Putamen (tissue), 1 donor: ENCODE data around the gene FARS2.

Source experiments
- DNase-seq: peaks from one replicate; pipeline ENCODE4 v3.0.0-alpha.2; 2016; ENCODE audit warnings: low spot score

The FARS2 gene

DNA sequence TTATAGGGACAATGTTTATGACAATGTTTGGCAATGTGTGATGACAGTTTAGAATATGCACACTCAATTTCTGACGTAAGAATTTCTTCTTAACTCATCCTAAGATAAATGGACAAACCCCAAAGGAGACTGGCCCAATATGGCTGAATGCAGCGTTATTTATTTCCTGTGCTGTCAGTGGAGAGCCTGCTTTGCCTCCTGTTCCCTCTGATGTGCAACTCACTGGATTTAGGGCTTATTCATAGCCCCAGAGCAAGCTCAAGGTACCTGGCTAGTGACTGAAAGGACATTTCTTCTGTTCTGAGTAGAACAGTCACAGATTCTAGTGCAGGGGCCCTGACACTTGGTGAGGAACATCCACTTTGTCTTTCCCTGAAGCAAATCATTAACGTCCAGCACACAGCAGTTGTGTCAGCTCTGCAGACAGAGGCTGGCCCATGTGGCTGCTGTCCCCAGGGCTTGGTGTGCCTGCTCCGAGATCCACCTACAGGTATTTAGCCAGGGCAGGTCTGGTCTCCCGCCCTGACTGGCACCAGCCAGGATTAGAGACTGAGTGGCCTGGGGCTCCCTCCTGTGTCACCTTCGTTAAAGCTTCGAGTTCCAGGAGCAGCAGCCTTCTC, 64.8 kb downstream of the FARS2 start:
- DNase-seq: no peak

DNA sequence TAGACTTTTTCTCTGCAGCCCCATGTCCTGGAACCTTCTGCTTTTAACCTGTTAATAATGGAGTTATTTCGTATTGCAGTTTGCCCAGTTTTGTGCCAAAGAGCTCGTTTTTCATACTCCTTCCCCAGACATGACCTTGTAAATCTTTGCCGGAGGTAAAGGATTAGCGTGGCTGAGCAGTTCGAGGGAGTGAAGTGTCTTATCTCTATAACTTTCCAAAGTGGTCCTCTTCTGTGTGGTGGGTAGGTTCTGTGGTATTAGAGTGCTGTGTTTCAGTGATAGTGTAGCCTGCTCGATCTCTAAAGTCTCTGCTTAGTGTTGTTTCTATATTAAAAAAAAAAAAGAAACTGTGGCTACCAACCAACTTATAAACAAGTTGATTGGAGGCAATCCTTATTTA, 67.5 kb downstream of the FARS2 start:
- no peak for DNase-seq

DNA sequence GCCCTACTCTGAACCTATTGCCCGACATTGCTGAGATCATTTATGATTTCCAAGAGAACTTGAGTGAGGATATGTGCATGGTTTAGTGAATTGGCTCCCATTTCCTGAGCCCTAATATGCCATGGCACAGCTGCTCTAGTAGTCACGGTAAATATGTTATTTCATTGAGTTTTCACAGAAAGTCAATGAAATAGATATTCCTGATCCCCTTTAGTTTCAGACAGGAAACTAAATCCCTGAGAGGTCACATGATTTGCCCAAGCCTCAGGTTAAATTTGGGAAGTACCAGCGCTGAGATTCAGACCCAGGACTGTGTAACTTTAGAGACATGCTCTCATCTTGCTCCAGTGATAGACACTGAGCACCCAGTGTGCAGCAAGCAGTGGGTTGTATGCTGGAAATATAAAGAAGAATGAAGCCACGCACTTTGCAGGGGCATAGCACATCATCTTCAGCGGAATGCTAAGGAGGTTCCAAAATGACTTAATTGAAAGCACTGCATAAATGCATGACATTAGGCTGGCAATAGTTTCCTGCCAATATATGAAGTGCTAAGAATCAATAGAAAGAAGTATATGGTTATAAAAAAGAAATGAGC, 70.6 kb downstream of the FARS2 start:
- DNase-seq: peak; percentile 56

DNA sequence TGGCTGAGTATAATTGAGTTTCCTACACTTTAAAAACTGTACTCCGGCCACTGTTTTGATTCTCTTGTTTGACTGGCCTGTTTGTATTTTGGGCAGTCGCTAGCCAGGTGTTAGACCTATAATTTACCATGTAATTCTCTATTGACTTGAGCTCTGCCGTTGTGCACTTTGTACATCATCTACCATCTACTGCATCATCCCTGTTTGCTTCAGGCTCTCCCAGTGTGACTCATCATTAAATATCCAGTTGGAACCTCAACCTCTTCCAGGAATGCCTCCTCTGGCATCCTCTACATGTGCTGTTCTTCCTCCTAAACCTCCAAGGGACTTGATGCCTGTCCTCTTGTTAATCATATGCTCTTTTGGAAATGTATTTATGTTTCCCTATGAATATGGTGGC, 72.3 kb downstream of the FARS2 start:
- no peak for DNase-seq

DNA sequence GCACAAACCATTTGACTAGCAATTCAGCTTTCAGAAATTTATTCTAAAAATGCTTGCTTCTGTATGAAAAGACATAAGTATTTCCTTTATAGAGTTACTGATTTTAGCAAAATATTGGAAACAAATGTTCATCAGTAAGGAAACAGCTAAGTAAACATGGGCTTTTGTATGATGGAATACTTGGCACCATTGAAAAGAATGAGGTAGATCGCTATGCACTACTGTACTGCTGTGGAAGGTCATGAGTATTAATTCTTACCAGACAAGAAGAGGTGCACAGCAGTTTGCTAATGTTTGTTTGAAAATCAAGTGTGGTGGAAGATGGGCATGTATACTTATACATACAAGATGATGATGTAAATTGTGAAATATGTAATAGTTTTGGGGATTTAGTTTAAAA, 73.0 kb downstream of the FARS2 start:
- no peak for DNase-seq

DNA sequence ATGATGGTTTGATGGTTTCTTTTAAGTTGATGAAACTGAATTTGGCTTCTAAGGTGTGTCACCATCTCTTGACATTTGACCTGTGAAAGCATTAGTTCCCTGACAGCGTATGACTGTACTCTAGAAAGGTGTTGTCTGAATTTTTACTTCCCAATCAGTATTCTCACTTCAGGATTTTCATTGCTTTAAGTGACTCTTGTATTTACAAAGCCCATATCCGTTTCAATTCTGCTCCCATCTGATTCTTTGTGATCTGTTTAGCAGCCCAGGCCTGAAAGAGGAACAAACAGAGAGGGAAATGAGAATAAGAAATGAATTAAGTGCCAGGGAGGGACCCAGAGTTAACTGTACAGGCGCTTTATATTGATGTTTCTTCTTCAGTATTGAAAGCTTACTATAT, 73.7 kb downstream of the FARS2 start:
- no peak for DNase-seq

DNA sequence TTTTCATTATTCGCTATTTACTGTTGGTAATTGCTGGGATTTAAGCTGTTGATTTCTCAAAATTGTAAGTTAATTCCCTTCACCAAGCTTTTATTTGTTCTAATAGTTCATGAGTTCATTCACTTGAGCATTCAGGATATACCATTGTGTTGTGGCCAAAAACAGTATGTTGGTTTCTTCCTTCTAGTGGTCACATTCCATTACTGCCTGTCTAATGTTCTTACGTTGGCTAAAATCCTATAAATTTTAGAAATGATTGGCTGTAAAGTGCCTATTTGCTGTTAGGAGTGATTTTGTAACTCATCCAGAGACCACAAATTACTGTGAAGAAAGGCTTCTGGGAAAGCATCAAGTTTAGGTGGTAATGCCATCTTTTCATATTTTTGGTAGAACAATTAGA, 76.3 kb downstream of the FARS2 start:
- no peak for DNase-seq

DNA sequence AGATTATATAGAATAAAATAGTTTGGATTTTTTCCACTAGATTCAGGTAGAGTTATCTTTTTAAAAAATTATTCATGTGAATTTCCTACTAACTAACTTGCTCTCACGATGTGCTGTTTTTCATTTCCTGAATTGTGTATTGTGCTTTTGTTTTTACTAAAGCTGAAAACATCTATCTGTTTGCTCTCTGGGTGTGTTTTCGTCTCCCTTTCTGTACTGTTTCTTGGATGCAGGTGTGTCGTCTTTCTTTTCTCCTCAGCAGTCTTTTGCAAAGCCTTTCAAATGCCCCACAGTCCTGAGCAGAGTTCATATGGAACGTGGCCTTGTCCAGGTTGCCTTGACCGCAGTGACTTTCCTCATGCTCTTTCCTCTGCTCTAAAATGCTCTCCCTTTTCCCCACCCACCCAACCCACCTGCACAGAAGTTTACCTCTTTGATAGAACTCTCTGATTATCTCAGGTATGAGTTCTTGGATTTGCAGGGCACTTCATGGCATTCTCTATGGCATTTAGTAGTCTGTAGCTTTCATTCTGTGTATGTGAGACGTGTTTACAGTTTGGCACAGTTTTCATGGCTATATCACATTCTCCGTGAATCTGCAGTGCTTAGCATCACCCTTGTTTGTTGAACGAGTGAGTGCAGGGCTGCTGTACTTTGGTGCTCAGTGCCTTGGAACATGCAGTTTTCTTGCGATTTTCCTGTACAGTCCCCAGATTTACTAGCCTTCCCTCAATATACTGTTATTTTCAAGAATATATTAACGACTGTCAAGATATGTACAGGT, 77.1 kb downstream of the FARS2 start:
- DNase-seq: no peak

DNA sequence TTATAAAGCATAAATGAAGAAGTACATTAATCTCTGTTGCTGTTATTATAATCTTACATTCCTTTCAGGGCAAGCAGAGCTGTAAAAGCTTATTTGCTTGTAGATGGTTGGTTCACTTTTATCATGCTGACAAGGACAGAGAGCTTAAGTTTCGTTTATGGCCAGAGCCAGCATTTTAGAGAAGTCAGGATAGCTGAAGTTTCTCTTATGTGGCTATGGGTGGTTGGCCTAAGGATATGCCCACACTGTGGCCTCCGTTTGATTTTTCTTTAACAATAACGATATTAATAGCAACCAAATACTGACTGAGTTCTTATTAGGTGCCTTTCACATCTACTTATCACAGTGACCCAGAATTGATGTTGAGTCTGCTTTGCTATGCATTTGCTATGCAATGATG, 78.5 kb downstream of the FARS2 start:
- DNase-seq: no peak

DNA sequence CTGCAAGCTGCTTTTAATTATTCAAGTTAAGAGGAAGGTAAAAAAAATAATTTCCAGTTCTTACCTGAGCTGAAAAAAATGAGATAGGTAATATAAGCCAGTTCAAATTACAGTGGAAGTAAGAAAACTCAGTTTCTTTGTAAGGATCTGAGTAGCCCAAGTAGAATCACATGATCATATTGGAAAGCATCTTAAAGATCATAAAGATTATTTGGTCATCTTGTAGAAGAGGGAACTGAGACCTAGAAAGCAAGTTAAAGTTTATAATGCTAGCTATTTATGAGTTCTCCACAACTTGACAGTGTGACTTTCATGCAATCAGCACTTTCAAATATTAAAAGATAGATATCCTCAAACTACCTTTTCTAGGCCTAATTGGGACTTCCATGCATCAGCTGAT, 80.5 kb downstream of the FARS2 start:
- no peak for DNase-seq

DNA sequence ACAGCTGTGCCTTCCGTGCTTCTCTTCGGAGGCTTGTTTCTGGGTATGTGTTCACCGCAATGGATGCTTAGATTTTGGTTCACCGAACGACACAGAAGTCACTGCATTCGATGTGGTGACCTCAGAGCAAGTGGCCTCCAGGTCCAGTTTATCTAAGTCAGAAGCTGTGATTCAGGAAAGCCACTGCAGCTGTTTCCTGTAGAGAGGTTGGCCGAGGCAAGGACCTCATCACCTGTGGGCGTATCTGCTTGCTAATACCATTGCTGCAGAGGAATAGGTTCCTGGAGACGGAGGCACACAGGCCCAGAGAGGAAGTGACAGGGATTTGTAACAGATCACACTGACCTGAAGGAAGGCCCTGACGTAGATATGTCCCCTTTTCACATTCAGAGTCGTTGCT, 82.7 kb downstream of the FARS2 start:
- no peak for DNase-seq

DNA sequence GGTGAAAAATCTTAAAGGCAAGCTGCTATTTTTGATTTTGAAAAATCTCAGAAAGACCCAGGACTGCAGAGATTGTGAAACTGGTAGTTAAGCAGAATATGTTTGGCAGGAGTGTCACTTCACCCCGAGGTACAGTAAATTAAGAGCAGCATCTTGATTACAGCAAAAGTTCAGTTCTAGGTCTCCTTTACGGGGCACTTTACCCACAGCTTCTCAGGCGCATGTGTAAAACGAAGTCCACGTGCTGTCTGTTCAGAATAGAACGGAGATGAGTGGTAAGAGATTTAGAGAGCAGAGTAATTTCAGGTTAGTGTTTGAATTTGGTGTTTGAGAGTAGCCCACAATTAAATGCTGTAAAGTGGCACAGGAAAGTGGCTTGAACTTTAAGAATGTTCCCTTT, 84.0 kb downstream of the FARS2 start:
- no peak for DNase-seq

DNA sequence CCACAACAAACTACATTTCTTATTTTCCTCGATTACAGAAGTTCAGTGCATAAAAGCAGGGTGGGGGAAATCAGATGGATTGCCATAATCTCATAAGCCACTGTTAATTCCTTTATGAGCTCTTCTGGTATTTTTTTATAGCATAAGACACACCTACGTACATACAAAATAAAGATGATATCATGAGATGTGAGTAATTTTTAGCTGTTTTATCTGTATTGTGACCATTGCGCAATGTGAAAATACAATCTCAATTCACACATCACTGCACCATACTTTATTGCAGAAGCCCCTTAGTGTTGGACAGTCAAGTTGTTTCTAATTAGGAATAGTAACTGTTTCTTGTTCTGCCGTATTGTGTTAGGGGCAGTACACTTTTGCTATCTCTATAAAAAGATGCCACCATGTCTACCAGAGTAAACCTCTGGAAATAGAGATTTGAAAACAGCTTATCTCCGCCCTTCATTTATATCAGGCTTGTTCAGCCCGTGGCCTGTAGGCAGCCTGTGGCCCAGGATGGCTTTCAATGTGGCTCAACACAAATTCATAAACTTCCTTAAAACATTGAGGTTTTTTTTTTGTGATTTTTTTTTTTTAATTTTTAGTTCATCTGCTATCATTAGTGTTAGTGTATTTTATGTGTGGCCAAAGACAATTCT, 90.4 kb downstream of the FARS2 start:
- DNase-seq: no peak

DNA sequence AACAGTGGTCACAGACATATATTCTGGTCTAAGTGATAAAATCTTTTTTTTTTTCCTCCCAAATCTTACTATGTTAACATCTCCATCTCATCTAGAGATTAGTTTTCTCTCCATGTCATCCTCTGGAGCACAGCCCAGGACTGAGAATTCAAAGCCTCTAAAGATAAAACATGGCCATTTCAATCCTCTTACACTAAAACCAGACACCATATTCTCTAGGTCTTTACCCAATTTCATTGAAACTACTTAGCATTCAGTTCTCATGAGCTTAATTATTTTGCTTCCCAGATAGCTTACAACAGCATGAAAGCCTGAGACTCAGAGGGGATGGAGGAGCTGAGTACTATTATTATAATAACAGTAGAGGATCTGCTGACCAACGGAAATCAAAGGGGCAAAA, 92.7 kb downstream of the FARS2 start:
- no peak for DNase-seq

DNA sequence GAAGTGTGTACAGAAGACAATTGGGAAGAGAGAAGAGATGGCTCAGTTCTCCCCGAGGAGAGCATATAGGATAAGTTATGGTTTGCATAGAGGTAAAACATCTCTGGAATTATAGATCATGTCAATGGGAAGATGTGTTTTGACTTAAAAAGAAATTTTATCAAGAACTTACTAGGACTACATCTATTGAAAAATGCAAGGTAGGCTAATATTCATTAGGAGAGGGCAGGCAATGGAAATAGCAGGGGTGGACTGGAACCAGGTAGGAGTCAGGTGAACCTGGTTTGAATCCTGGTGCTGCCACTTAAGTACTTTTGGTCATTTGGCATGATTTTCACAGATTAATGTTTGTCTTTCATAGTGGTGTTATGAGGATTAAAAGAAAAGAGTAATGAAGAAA, 96.2 kb downstream of the FARS2 start:
- DNase-seq: no peak

DNA sequence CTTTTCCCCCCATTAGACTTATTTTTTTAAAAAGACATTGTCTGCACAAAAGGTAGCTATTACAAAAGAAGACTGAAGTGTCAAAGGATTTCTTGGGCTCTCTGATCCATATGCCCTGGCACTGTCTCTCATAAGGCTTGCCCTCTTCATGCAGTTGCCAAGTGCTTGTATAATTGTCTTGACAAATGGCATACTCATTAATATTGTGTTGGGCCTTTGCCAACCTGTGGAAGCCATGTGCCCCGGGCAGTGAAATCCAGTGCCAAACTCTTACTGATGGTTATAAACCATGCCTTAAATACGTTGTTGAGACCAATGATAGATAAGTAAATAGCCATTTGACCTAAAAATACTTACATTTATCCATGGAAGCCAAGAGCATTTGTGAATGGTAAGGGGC, 98.1 kb downstream of the FARS2 start:
- DNase-seq: no peak

DNA sequence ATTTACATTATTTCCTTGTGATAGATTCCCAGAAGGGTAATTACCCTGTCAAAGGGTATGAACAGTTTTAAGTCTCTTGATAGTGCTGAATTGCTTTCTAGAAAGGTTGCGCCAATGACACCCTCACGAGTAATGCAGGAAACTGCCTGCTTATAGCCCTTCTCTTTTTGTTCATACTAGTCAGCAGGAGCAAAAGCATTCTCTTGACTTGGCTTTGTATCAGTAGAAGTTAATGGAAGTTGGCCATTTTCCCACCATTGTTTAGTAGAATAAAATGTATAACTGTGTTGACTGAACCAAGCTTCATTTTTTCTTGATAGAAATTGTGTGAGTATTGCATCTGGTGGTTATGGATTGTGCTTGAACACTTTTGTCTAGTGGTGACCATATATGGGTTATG, 100.1 kb downstream of the FARS2 start:
- peak; percentile 12 for DNase-seq

DNA sequence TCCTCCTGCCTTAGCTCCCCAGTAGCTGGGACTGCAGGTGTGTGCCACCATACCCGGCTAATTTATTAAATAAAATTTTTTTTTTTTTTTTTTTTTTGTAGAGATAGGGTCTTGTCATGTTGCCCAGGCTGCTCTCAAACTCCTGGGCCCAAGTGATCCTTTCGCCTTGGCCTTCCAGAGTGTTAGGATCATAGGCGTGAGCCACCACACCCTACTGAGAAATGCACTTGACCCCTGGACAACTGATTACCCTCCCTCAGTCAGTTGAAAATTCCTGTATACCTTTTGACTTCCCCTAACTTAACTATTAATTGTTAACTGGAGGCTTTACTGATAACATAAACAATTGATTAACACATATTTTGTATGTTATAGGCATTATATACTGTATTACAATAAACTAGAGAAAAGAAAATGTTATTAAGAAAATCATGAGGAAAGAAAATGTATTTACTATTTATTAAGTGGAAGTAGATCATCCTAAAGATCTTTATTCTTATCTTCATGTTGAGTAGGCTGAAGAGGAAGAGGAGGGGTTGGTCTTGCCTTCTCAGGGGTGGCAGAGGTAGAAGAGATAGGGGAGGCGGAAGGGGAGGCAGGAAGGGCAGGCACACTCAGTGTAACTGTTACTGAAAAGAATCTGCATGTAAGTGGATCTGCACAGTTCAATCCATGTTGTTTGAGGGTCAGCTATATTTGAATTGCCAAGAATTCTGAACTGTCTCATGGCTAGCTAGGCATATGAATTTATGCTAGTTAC, 104.3 kb downstream of the FARS2 start:
- no peak for DNase-seq

DNA sequence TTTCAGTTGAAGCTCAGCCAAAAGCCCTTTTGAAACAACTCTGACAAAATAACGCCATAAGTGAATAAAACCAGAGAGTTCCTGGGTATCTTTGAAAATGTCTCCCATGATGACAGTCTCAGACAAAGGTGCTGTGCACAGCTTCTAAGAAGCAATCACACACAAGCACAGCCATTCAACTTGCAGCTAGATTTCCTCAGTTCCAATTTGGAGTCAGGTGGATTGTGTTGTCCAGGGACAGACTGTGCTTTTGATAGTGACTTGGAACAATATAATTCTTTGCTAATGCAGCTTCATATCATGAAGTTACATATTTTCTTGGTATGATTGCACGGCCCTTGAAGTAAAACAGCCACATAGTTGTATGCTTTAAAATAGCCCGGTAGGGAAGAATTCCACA, 105.6 kb downstream of the FARS2 start:
- DNase-seq: no peak

DNA sequence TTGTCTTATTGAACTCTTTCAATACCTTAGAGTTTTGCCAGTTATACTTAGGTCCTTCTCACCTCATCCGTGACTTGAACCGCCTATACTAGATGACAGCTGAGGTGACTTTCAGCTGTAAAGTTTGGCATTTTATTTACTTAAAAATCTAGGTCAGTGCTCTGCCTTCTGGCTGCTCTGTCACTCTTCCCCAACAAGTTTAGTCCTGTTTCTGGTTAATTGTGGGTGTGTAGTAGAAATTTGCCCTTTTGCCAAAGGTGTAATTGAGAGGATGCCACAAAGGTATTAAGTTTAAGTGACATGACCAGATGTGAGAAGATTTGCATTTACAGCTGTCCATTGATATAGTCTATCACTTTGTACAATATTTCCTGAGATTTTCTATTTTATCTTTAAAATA, 106.2 kb downstream of the FARS2 start:
- DNase-seq: no peak

DNA sequence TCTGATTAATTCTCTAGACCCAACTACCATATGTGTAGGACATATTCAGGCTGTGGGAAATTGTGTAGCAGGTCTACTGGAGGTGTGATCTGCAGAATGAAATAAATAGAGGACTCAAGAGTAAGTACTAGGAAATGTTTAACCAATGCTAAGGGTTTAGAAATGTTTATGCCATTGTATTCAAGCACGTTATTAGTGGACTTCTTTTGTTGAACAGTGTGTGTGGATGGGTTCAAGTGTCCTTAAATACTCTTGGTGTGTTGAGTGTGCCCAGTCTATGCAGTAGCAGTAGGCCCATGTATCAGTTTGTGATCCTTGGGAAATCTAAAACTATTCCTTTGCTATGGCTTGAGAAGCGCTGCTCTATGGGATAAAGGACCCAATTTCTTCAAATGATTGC, 112.1 kb downstream of the FARS2 start:
- DNase-seq: no peak

DNA sequence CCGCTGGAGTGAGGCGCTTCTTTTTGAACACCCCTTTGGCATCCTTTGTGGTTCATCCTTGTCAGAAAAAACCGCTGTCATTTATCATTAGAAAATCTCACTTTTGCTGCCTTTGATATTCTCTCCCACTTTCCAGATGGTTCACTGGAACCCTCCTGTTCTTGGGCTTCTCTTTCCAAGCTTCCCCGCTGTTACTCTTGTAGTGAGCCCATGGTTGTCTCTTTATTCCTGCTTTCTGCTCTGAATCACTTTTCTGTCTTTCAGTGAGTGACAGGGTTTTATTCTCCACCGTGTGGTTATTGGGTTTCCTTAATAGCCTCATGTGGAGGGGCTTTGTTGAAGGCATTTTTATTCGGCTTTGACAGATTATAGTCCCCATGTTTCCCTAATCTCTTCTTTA, 117.0 kb downstream of the FARS2 start:
- no peak for DNase-seq
